ENCODE results near the gene NHS. TPM values are rescaled to one million over a fixed set of nuclear protein-coding genes. Genes with fewer than 3 reads are reported as not detected.

Gene NHS
- total RNA-seq, 1 donor from 2014 or later, result 12.1 TPM

DNA sequence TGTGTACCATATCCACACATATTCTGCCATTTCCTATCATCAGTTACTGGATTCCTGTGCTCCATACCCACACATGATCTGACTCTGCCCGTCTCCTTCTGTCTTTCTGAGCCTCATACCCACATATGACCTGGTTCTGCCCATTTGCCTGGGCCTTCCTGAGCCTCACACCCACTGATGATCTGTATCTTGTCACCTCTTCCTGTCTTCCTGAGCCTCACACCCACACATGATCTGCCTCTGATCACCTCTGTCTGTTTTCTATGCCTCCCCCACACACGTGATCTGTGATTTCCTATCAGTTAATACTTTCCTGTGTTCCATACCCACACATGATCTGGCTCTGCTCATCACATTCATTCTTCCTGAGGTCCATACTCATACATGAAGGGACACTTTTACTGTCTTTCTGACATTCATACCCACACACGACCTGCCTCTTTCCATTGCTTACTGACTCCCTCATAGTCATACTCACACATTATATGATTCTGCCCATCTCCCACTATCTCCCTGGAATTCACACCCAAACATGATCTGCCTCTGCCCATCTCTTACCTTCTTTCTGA lies 394.8 kb downstream of the NHS start:
- no peaks in the 10 kb centered on the region for H3K79me2 ChIP-seq (ENCODE audit: low read depth)
- peaks cover 41% of the 10 kb centered on the region for H3K27me3 ChIP-seq
- no peaks in the 10 kb centered on the region for H3K4me1 ChIP-seq
- TF ChIP-seq EZH2 (IDR thresholded peaks at IDR 0.05) (no peak), EZH2phosphoT487 (IDR thresholded peaks at IDR 0.05) (no peak)
- TF ChIP-seq, protein P1, sequence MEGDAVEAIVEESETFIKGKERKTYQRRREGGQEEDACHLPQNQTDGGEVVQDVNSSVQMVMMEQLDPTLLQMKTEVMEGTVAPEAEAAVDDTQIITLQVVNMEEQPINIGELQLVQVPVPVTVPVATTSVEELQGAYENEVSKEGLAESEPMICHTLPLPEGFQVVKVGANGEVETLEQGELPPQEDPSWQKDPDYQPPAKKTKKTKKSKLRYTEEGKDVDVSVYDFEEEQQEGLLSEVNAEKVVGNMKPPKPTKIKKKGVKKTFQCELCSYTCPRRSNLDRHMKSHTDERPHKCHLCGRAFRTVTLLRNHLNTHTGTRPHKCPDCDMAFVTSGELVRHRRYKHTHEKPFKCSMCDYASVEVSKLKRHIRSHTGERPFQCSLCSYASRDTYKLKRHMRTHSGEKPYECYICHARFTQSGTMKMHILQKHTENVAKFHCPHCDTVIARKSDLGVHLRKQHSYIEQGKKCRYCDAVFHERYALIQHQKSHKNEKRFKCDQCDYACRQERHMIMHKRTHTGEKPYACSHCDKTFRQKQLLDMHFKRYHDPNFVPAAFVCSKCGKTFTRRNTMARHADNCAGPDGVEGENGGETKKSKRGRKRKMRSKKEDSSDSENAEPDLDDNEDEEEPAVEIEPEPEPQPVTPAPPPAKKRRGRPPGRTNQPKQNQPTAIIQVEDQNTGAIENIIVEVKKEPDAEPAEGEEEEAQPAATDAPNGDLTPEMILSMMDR (IDR thresholded peaks at IDR 0.05), result no peak
- H3K27ac ChIP-seq, result no peak overlapping the region
- H3K4me3 ChIP-seq, result no peak overlapping the region
- H4K20me1 ChIP-seq (ENCODE audit: low read depth), result no peaks in the 10 kb centered on the region
- no peaks in the 10 kb centered on the region for H3K4me1 Mint-ChIP-seq
- no peaks in the 10 kb centered on the region for H3K36me3 Mint-ChIP-seq
- H3K9me3 Mint-ChIP-seq, result no peaks in the 10 kb centered on the region
- no peak for DNase-seq (ENCODE audit: low spot score)
- no peaks in the 10 kb centered on the region for H3K9me3 ChIP-seq (ENCODE audit: low read depth)
- H3K27ac Mint-ChIP-seq, result no peak overlapping the region
- H3K27me3 Mint-ChIP-seq (ENCODE audit: insufficient read depth, low read depth), result no peaks in the 10 kb centered on the region
- H3K4me3 Mint-ChIP-seq, result no peak overlapping the region
- no peak overlapping the region for H3K4me2 ChIP-seq
- no peak overlapping the region for H3K9ac ChIP-seq
- no peaks in the 10 kb centered on the region for H3K36me3 ChIP-seq
- no peak overlapping the region for H2AFZ ChIP-seq (replicated peaks)
- H3F3A ChIP-seq (ENCODE audit: low read depth), result no peaks in the 10 kb centered on the region

DNA sequence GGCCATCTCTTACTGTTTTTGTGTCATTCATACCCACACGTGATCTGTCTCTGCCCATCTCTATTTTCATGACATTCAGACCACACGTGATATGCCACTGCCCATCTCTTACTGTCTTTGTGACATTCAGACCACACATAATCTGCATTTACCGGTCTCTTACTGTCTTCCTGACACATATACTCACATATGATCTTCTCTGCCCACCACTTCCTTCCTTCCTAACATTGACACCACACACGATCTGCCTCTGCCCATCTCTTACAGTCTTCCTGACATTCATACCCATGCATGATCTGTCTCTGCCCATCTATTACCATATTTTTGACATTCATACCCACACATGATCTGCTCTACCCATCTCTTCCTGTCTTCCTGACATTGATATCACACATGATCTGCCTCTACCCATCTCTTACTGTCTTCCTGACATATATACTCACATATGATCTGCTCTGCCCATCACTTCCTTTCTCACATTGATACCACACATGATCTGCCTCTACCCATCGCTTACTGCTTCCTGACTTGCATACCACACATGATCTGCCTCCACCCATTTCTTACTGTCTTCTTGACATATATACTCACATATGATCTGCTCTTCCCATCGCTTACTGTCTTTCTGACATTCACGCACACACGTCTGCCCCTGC lies 398.3 kb downstream of the NHS start:
- no peak overlapping the region for H3K27ac ChIP-seq
- H4K20me1 ChIP-seq (ENCODE audit: low read depth), result no peaks in the 10 kb centered on the region
- Mint-ChIP-seq H3K27me3 (ENCODE audit: insufficient read depth, low read depth) (peaks cover 3% of the 10 kb centered on the region), H3K4me3 (no peak overlapping the region), H3K27ac (no peak overlapping the region), H3K9me3 (no peaks in the 10 kb centered on the region), H3K4me1 (no peaks in the 10 kb centered on the region), H3K36me3 (no peaks in the 10 kb centered on the region)
- DNase-seq (ENCODE audit: low spot score), result no peak
- H3K36me3 ChIP-seq, result no peaks in the 10 kb centered on the region
- TF ChIP-seq EZH2 (IDR thresholded peaks at IDR 0.05), result no peak
- TF ChIP-seq EZH2phosphoT487 (IDR thresholded peaks at IDR 0.05), result no peak
- TF ChIP-seq, protein P1 (IDR thresholded peaks at IDR 0.05), result no peak
- H2AFZ ChIP-seq (replicated peaks), result no peak overlapping the region
- H3K4me2 ChIP-seq, result no peak overlapping the region
- no peaks in the 10 kb centered on the region for H3K79me2 ChIP-seq (ENCODE audit: low read depth)
- no peak overlapping the region for H3K9ac ChIP-seq
- no peak overlapping the region for H3K4me3 ChIP-seq
- no peaks in the 10 kb centered on the region for H3F3A ChIP-seq (ENCODE audit: low read depth)
- H3K9me3 ChIP-seq (ENCODE audit: low read depth), result no peaks in the 10 kb centered on the region
- H3K27me3 ChIP-seq, result peaks cover 41% of the 10 kb centered on the region
- H3K4me1 ChIP-seq, result no peaks in the 10 kb centered on the region

DNA sequence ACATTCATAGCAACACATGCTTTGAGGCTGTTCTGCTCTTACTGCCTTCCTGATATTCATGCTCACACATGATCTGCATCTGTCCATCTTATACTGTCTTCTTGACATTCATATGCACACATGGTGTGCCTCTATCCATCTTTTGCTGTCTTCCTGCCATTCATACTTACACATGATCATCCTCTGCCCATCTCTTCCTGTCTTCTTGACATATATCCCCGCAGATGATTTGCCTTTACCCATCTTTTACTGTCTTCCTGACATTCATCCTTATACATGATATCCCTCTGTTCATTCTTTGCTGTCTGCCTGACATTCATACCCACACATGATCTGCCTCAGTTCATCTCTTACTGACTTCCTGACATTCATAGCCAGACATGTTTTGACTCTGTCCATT lies 399.1 kb downstream of the NHS start:
- DNase-seq (ENCODE audit: low spot score), result no peak
- Mint-ChIP-seq H3K4me1 (no peaks in the 10 kb centered on the region), H3K36me3 (no peaks in the 10 kb centered on the region), H3K9me3 (no peaks in the 10 kb centered on the region), H3K4me3 (no peak overlapping the region), H3K27ac (no peak overlapping the region), H3K27me3 (ENCODE audit: insufficient read depth, low read depth) (peaks cover 3% of the 10 kb centered on the region)
- H3K36me3 ChIP-seq, result no peaks in the 10 kb centered on the region
- no peak overlapping the region for H3K9ac ChIP-seq
- H3F3A ChIP-seq (ENCODE audit: low read depth), result no peaks in the 10 kb centered on the region
- H3K27ac ChIP-seq, result no peak overlapping the region
- no peaks in the 10 kb centered on the region for H4K20me1 ChIP-seq (ENCODE audit: low read depth)
- H3K27me3 ChIP-seq, result peaks cover 41% of the 10 kb centered on the region
- TF ChIP-seq, protein P1 (IDR thresholded peaks at IDR 0.05), result no peak
- TF ChIP-seq EZH2phosphoT487 (IDR thresholded peaks at IDR 0.05) (no peak), EZH2 (IDR thresholded peaks at IDR 0.05) (no peak)
- no peaks in the 10 kb centered on the region for H3K4me1 ChIP-seq
- no peak overlapping the region for H3K4me2 ChIP-seq
- no peaks in the 10 kb centered on the region for H3K79me2 ChIP-seq (ENCODE audit: low read depth)
- H2AFZ ChIP-seq (replicated peaks), result no peak overlapping the region
- no peaks in the 10 kb centered on the region for H3K9me3 ChIP-seq (ENCODE audit: low read depth)
- H3K4me3 ChIP-seq, result no peak overlapping the region

Data from neural progenitor cell (in vitro differentiated cells).